Tibial artery (tissue), 4 donors: ENCODE results near the gene TNFRSF8.

Source experiments
- DNase-seq, 2 donors: peaks; one replicate each; pipeline ENCODE4 v3.0.0-alpha.2; 2019
- H3K27ac ChIP-seq, 2 donors: fragments of 200-600 bp; sonication (generic) in 1 of 2; 1 replicate in 1 of 2; 2 replicates in 1 of 2; pipeline ENCODE4 v1.5.1; 2018 to 2019; ENCODE audit warnings: mild to moderate bottlenecking in 1 of 2
- H3K27me3 ChIP-seq, 2 donors: fragments of 200-600 bp; sonication (generic) in 1 of 2; one replicate each; pipeline versions ENCODE4 v1.5.1 to v1.6.0; 2016 to 2019
- H3K36me3 ChIP-seq, 3 donors: fragments of 200-600 bp; sonication (generic) in 2 of 3; one replicate each; pipeline ENCODE4 v1.5.1; 2016 to 2019; ENCODE audit warnings: mild to moderate bottlenecking in 2 of 3
- H3K4me1 ChIP-seq, 4 donors: fragments of 200-600 bp; sonication (generic) in 2 of 4; 1 replicate in 3 of 4; 2 replicates in 1 of 4; pipeline ENCODE4 v1.5.1; 2016 to 2019
- H3K4me3 ChIP-seq, 2 donors: fragments of 200-600 bp; sonication (generic) in 1 of 2; 1 replicate in 1 of 2; 2 replicates in 1 of 2; pipeline ENCODE4 v1.5.1; 2018 to 2019; ENCODE audit warnings: mild to moderate bottlenecking in 2 of 2
- H3K9me3 ChIP-seq, 3 donors: fragments of 200-600 bp; sonication (generic) in 1 of 3; one replicate each; pipeline ENCODE4 v1.5.1; 2016 to 2019
- CTCF ChIP-seq, 2 experiments: fragments of 200-600 bp in 1 of 2; fragments of 450-650 bp in 1 of 2; IDR thresholded peaks; one replicate each; pipeline ENCODE4 v1.5.1; 2017 to 2019; ENCODE audit warnings: antibody characterized with exemption in 2 of 2, mild to moderate bottlenecking in 1 of 2, moderate library complexity in 1 of 2
- intact Hi-C: fragments of 100-400 bp; cut with DNase I; formaldehyde crosslinking; loops from one replicate; pipeline ENCODE4 v1.15.0; 2023; ENCODE audit warnings: low total_unique reads

The TNFRSF8 gene

DNA sequence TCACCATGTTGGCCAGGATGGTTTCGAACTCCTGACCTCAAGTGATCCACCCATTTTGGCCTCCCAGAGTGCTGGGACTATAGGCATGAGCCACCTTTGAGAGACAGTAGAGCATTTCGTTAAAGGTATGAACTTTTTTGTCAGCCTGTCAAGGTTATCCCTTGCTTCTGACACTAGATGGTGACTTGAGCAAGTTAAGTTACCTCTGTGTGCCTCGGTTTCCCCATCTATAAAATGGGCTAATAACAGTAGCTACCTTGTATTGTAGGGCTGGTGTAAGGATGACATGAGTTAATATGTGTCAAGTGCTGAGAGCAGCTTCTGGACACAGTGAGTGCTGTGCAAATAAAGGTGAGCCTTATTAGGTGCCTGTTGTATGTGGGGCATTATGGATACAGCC lies 8.8 kb downstream of the TNFRSF8 start:
- no peak for DNase-seq
- no peak overlapping the region for H3K27ac ChIP-seq
- intact Hi-C loops, result no loop called here
- H3K4me1 ChIP-seq, result no peaks in the 10 kb centered on the region
- H3K9me3 ChIP-seq, result no peaks in the 10 kb centered on the region
- no peak for TF ChIP-seq CTCF (IDR thresholded peaks at IDR 0.05)
- peaks cover 0 to 45% of the 10 kb centered on the region in 2 donors for H3K27me3 ChIP-seq
- H3K36me3 ChIP-seq, result no peaks in the 10 kb centered on the region
- H3K4me3 ChIP-seq, result no peak overlapping the region

DNA sequence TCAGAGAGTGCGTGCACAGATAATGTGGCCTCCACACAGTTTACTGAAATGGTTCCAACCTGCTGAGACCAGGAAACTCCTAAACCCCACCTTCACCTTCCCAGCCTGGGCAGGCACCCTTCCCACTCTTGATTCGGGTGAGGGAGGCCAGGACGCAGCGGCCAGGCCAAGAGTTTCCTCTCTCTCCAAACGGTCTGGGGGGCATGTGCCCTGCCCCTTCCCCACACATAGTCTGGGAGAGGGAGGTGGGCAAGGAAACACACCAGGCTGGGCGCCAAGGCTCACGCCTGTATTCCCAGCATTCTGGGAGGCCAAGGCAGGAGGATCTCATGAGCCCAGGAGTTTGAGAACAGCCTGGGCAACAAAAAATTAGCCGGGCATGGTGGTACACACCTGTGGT lies 9.6 kb downstream of the TNFRSF8 start:
- H3K4me1 ChIP-seq, result no peaks in the 10 kb centered on the region
- no peak overlapping the region for H3K27ac ChIP-seq
- H3K9me3 ChIP-seq, result no peaks in the 10 kb centered on the region
- H3K4me3 ChIP-seq, result no peak overlapping the region
- intact Hi-C loops, result no loop called here
- H3K36me3 ChIP-seq, result no peaks in the 10 kb centered on the region
- peaks cover 0 to 49% of the 10 kb centered on the region in 2 donors for H3K27me3 ChIP-seq
- TF ChIP-seq CTCF (IDR thresholded peaks at IDR 0.05), result no peak
- DNase-seq, result no peak

DNA sequence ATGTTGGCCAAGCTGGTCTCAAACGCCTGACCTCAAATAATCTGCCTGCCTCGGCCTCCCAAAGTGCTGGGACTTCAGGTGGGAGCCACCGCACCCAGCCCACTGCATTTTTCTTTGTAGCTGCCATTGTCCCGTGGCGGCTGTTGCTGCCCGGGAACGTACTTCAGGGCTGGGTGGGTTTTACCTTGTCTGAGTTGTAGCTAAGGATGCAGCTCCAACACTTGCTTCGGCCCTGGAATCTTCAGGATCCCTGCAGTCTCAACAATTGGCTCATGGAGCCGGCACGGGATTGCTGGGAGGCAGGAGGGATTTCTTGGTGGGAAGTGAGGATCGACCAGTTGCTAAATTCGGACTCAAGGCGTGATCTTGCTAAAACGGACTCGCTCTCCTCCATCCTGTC lies 10.7 kb downstream of the TNFRSF8 start:
- no peaks in the 10 kb centered on the region for H3K36me3 ChIP-seq
- H3K27me3 ChIP-seq, result peaks cover 0 to 49% of the 10 kb centered on the region in 2 donors
- no peak overlapping the region for H3K27ac ChIP-seq
- no peak for DNase-seq
- no peaks in the 10 kb centered on the region for H3K4me1 ChIP-seq
- intact Hi-C loops, result no loop called here
- TF ChIP-seq CTCF (IDR thresholded peaks at IDR 0.05), result no peak
- no peaks in the 10 kb centered on the region for H3K9me3 ChIP-seq
- H3K4me3 ChIP-seq, result no peak overlapping the region

GRCh38 chr1:12075195-12076114 lies 12.4 kb downstream of the TNFRSF8 start:
- H3K36me3 ChIP-seq, result no peaks in the 10 kb centered on the region
- H3K9me3 ChIP-seq, result no peaks in the 10 kb centered on the region
- intact Hi-C loops, result no loop called here
- no peak overlapping the region for H3K4me3 ChIP-seq
- no peak for DNase-seq
- peaks cover 0 to 60% of the 10 kb centered on the region in 2 donors for H3K27me3 ChIP-seq
- H3K27ac ChIP-seq, result no peak overlapping the region
- TF ChIP-seq CTCF (IDR thresholded peaks at IDR 0.05), result no peak
- peaks cover 0 to 3% (median 0%) of the 10 kb centered on the region in 4 donors for H3K4me1 ChIP-seq

- TF ChIP-seq CTCF (IDR thresholded peaks at IDR 0.05), result no peak
- Histone ChIP-seq H3K27ac (no peak overlapping the region), H3K27me3 (peaks cover 0 to 61% of the 10 kb centered on the region in 2 donors), H3K4me3 (no peak overlapping the region), H3K36me3 (no peaks in the 10 kb centered on the region), H3K9me3 (no peaks in the 10 kb centered on the region), H3K4me1 (peaks cover 0 to 3% (median 0%) of the 10 kb centered on the region in 4 donors)
- intact Hi-C loops, result no loop called here
- DNase-seq, result no peak
These were observed 13.4 kb downstream of the TNFRSF8 start for GRCh38 chr1:12076425-12077005.
